MCF 10A (cell line): Measurements from ENCODE around the gene TYRO3. TPM values are rescaled to one million over a fixed set of nuclear protein-coding genes. Genes with fewer than 3 reads are reported as not detected.

Experiments used
- BruUV-seq: library from RNA; stranded (reverse); fragments of 400-500 nt; replicated peaks from 2 replicates; lab custom pipeline; 2021; lab: Mats Ljungman, UMichigan
- CTCF ChIA-PET: fragments of 300-600 bp; sonication (Branson Sonifier 250); formaldehyde crosslinking; extraction: SDS; loops from one replicate; lab custom pipeline; 2021; ENCODE audit warnings: antibody characterized with exemption, inconsistent platforms; lab: Yijun Ruan, JAX
- POLR2A ChIA-PET: fragments of 300-600, 350-650 bp; sonication (Branson Sonifier 250); formaldehyde crosslinking; extraction: SDS; loops from one replicate; lab custom pipeline; 2020; ENCODE audit warnings: antibody characterized with exemption, inconsistent platforms; lab: Yijun Ruan, JAX
- DNase-seq: peaks from one replicate; pipeline ENCODE4 v3.0.0-alpha.2; 2018; ENCODE audit not compliant: unreplicated experiment
- H3K27ac Mint-ChIP-seq: one replicate; pipeline ENCODE4 v1.8.0; 2022; ENCODE audit warnings: mild to moderate bottlenecking, low read depth, mixed read lengths; ENCODE audit not compliant: unreplicated experiment
- H3K27me3 Mint-ChIP-seq: one replicate; pipeline ENCODE4 v1.8.0; 2022; ENCODE audit warnings: mixed read lengths; ENCODE audit not compliant: insufficient read depth, unreplicated experiment
- H3K36me3 Mint-ChIP-seq: one replicate; pipeline ENCODE4 v1.8.0; 2022; ENCODE audit warnings: mild to moderate bottlenecking, moderate library complexity, mixed read lengths; ENCODE audit not compliant: insufficient read depth, unreplicated experiment
- H3K4me1 Mint-ChIP-seq: one replicate; pipeline ENCODE4 v1.8.0; 2022; ENCODE audit warnings: mixed read lengths; ENCODE audit not compliant: insufficient read depth, unreplicated experiment
- H3K4me3 Mint-ChIP-seq: one replicate; pipeline ENCODE4 v1.8.0; 2022; ENCODE audit warnings: mild to moderate bottlenecking, moderate library complexity, mixed read lengths; ENCODE audit not compliant: unreplicated experiment
- H3K9me3 Mint-ChIP-seq: one replicate; pipeline ENCODE4 v1.8.0; 2022; ENCODE audit warnings: mixed read lengths; ENCODE audit not compliant: unreplicated experiment
- CTCF ChIP-seq: fragments of 200-600 bp; IDR thresholded peaks from one replicate; pipeline ENCODE4 v1.8.0; 2022; ENCODE audit warnings: antibody characterized with exemption, mild to moderate bottlenecking; ENCODE audit not compliant: unreplicated experiment
- intact Hi-C: fragments of 100-400 bp; cut with micrococcal nuclease; formaldehyde crosslinking; loops from 2 replicates; pipeline ENCODE4 v1.14.1; 2022
- total RNA-seq: library from RNA; stranded (reverse); gene quantifications from 2 replicates; pipeline ENCODE4 v1.2.3, GENCODE V29; 2022

TYRO3 gene
- total RNA-seq, 1 experiment from 2014 or later = 9.7 TPM

- POLR2A ChIA-PET = no interaction called here
These were observed 47.1 kb upstream of the TYRO3 start for GRCh38 chr15:41511899-41512369.

GRCh38 chr15:41512512-41512939 is 46.5 kb upstream of the TYRO3 start:
- DNase-seq = no peak
- no peak for TF ChIP-seq CTCF
- Mint-ChIP-seq H3K9me3 (no peaks in the 10 kb centered on the region), H3K4me3 (no peak overlapping the region), H3K27me3 (no peaks in the 10 kb centered on the region), H3K4me1 (peaks cover 6% of the 10 kb centered on the region), H3K36me3 (peaks cover 20% of the 10 kb centered on the region), H3K27ac (no peak overlapping the region)
- ChIA-PET POLR2A (no interaction called here), CTCF (no interaction called here)
- BruUV-seq = no TSS peak
- intact Hi-C loops = no loop called here

More at GRCh38 chr15:41511899-41512369, 47.1 kb upstream of the TYRO3 start:
- Mint-ChIP-seq H3K4me3 (no peak overlapping the region), H3K27me3 (no peaks in the 10 kb centered on the region), H3K4me1 (peaks cover 7% of the 10 kb centered on the region), H3K9me3 (no peaks in the 10 kb centered on the region), H3K36me3 (peaks cover 15% of the 10 kb centered on the region), H3K27ac (no peak overlapping the region)
- CTCF ChIA-PET = no interaction called here
- BruUV-seq = no TSS peak
- no peak for DNase-seq
- no peak for TF ChIP-seq CTCF
- intact Hi-C loops = no loop called here

GRCh38 chr15:41512940-41513505 is 46.0 kb upstream of the TYRO3 start:
- Mint-ChIP-seq H3K27ac (no peak overlapping the region), H3K36me3 (peaks cover 25% of the 10 kb centered on the region), H3K4me3 (no peak overlapping the region), H3K4me1 (peaks cover 1% of the 10 kb centered on the region), H3K27me3 (no peaks in the 10 kb centered on the region), H3K9me3 (no peaks in the 10 kb centered on the region)
- TF ChIP-seq CTCF = no peak
- intact Hi-C loops = no loop called here
- POLR2A ChIA-PET = no interaction called here
- BruUV-seq = no TSS peak
- CTCF ChIA-PET = no interaction called here
- no peak for DNase-seq

- no peaks in the 10 kb centered on the region for H3K27me3 Mint-ChIP-seq
- no peaks in the 10 kb centered on the region for H3K4me1 Mint-ChIP-seq
- no peaks in the 10 kb centered on the region for H3K9me3 Mint-ChIP-seq
- H3K4me3 Mint-ChIP-seq = no peak within 1 kb of the TSS
- H3K27ac Mint-ChIP-seq = no peak within 1 kb of the TSS
- peaks cover 25% of the 10 kb centered on the region for H3K36me3 Mint-ChIP-seq
- TF ChIP-seq CTCF = no peak
- BruUV-seq = no TSS peak
- ChIA-PET POLR2A (interaction anchor here (0.5 kb wide), 1 partner anchor 882 kb away, joined by 3 read pairs; no protein-coding TSS in a partner anchor), CTCF (no interaction called here)
- intact Hi-C loops = no loop called here
- DNase-seq = no peak
These were observed 45.3 kb upstream of the TYRO3 start, which contains the start of gene LTK for GRCh38 chr15:41513506-41514227. LTK (minus strand) TSS chr15:41513827; CDS start chr15:41513709, 118 bp downstream.
